Ectodermal cell (in vitro differentiated cells): ENCODE data around the gene LINGO4.

Source experiments
- H3K27ac ChIP-seq: 2 replicates; pipeline ENCODE4 v1.7.0; 2013; ENCODE audit warnings: mild to moderate bottlenecking, low read depth, low read length; ENCODE audit not compliant: insufficient read depth, poor library complexity, severe bottlenecking
- H3K27me3 ChIP-seq: 2 replicates; pipeline ENCODE4 v1.7.0; 2013; ENCODE audit warnings: mild to moderate bottlenecking, low read length; ENCODE audit not compliant: insufficient read depth, control insufficient read depth, poor library complexity, severe bottlenecking
- H3K36me3 ChIP-seq: one replicate; pipeline ENCODE4 v1.7.0; 2013; ENCODE audit warnings: low read length; ENCODE audit not compliant: control insufficient read depth, insufficient read depth
- H3K4me1 ChIP-seq: one replicate; pipeline ENCODE4 v1.7.0; 2013; ENCODE audit warnings: low read length; ENCODE audit not compliant: control insufficient read depth, insufficient read depth
- H3K4me3 ChIP-seq: 2 replicates; pipeline ENCODE4 v1.7.0; 2013; ENCODE audit warnings: low read depth, low read length, control low read depth; ENCODE audit not compliant: insufficient read depth
- H3K9me3 ChIP-seq: 2 replicates; pipeline ENCODE4 v1.7.0; 2013; ENCODE audit warnings: mild to moderate bottlenecking, low read length, moderate library complexity; ENCODE audit not compliant: control insufficient read depth
- WGBS, 2 experiments: methylation state at CpG; one replicate each; pipeline ENCODE4 v1.1.7; 2013; ENCODE audit warnings: missing lambda C conversion rate in 2 of 2; 5-methylcytosine and 5-hydroxymethylcytosine counted together

The LINGO4 gene

DNA sequence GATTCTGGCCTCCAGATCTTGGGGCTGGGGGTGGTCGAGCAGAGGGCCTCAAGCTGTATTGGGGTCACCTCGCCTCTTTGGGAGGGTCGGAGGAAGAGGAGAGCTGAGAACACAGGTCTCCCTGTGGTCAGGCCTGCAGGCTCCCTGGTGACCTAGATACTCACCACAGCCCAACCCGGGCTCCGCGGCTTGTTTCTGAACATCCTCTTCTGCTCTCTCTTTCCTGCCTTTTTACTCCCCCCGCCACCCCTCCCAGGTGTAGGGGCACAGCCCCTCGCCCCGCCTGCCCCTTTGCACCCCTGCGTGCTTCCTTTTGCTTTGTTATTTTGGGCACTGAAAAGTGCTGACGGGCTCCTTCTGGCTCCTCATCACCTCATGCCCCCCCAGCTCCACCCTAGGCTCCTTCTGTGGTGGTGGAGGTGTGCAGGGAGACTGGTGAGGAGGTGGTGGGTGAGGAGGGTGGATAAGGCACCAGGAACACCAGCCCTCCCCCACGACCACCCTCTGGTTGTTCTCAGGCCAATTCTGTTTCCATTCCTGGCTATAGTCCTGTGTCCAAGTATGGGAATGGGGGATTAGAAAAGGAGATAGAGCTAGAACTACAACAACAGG lies 10.6 kb upstream of the LINGO4 start:
- H3K9me3 ChIP-seq, result no peaks in the 10 kb centered on the region
- H3K4me1 ChIP-seq, result no peaks in the 10 kb centered on the region
- no peaks in the 10 kb centered on the region for H3K36me3 ChIP-seq
- H3K27me3 ChIP-seq, result no peaks in the 10 kb centered on the region
- 91 to 92% methylated on average over 11 to 12 of the region's 12 CpGs for WGBS, 2 experiments
- no peak overlapping the region for H3K4me3 ChIP-seq
- H3K27ac ChIP-seq, result no peak overlapping the region

- Histone ChIP-seq H3K27ac (no peak overlapping the region), H3K9me3 (no peaks in the 10 kb centered on the region), H3K36me3 (no peaks in the 10 kb centered on the region), H3K4me3 (no peak overlapping the region), H3K4me1 (no peaks in the 10 kb centered on the region), H3K27me3 (no peaks in the 10 kb centered on the region)
- WGBS, 2 experiments, result 92% methylated on average over 8 of the region's 8 CpGs
These were observed 9.8 kb upstream of the LINGO4 start for GRCh38 chr1:151814971-151815545.

GRCh38 chr1:151814426-151814825 lies 9.2 kb upstream of the LINGO4 start:
- H3K9me3 ChIP-seq, result no peaks in the 10 kb centered on the region
- H3K4me1 ChIP-seq, result no peaks in the 10 kb centered on the region
- WGBS, 2 experiments, result 91 to 93% methylated on average over 15 of the region's 15 CpGs
- no peak overlapping the region for H3K4me3 ChIP-seq
- H3K36me3 ChIP-seq, result no peaks in the 10 kb centered on the region
- H3K27me3 ChIP-seq, result no peaks in the 10 kb centered on the region
- H3K27ac ChIP-seq, result no peak overlapping the region

DNA sequence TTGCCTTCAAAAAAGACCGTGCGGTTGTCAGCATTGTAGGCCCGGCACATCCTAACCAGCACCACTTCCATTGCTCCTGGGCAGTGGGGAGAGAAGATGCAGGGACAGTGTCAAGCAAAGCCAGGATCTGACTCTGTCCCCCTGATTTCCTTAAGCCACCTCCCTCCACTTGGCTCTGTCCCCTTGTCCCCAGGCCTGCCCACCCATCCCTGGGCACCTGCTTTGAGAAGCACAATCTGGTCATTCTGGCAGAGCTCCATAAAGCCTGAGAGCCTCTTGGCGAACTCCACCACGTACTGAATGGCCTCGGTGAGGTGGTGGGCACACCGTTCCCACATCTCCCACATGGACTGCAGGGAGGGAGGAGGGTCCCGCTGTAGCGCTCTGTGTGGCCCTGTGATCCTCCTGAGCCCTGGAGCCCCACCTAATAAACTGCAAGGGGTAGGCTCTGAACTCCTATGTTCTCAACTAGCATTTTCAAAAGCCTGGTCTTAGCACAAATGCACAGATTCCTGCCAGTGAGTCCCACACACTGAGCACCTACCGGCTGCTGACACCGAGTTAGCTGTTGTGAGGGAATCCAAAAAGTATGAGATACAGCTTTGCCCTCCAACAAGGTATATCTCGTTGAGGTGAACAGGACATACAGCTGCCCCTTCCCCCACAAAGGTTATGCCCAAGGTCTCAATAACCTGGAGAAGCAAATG lies 8.2 kb upstream of the LINGO4 start:
- Histone ChIP-seq H3K4me3 (no peak overlapping the region), H3K27me3 (no peaks in the 10 kb centered on the region), H3K36me3 (no peaks in the 10 kb centered on the region), H3K9me3 (no peaks in the 10 kb centered on the region), H3K27ac (no peak overlapping the region), H3K4me1 (no peaks in the 10 kb centered on the region)
- WGBS, 2 experiments, result 92 to 97% methylated on average over 12 of the region's 12 CpGs

GRCh38 chr1:151811181-151811580 lies 6.0 kb upstream of the LINGO4 start:
- Histone ChIP-seq H3K27me3 (no peaks in the 10 kb centered on the region), H3K4me1 (no peaks in the 10 kb centered on the region), H3K4me3 (no peak overlapping the region), H3K27ac (no peak overlapping the region), H3K36me3 (no peaks in the 10 kb centered on the region), H3K9me3 (no peaks in the 10 kb centered on the region)
- 88 to 91% methylated on average over 9 of the region's 9 CpGs for WGBS, 2 experiments

DNA sequence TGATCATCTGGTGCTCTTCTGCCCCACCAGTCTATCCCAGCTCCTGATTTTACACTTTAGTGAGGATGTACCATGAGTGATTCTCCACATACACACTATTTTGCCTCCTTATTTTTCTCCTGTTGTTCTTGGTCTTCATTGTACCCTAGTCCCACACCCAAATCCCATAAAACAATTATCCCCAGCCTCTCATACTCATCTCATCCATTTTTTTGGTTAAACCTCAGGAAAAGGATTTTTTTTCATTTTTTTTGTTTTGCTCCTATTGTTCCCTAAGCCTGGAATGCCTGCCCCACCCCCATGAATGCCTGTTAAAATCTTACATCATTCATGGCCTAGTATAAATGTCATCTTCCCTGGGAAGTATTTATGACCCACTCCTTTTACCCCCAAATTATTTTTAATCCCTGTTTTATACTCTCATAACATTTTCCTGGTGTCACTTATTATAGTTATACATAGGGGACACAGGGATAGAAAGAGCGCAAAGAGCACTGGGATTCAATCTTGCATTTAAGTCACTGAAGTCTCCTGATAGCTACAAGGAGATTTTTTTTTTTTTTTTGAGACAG lies 4.9 kb upstream of the LINGO4 start:
- 97 to 100% methylated on average over 1 of the region's 1 CpG for WGBS, 2 experiments
- H3K4me1 ChIP-seq, result no peaks in the 10 kb centered on the region
- H3K4me3 ChIP-seq, result no peak overlapping the region
- H3K27me3 ChIP-seq, result no peaks in the 10 kb centered on the region
- no peaks in the 10 kb centered on the region for H3K36me3 ChIP-seq
- no peak overlapping the region for H3K27ac ChIP-seq
- H3K9me3 ChIP-seq, result no peaks in the 10 kb centered on the region

GRCh38 chr1:151809290-151809984 lies 4.2 kb upstream of the LINGO4 start:
- Histone ChIP-seq H3K27me3 (no peaks in the 10 kb centered on the region), H3K27ac (no peak overlapping the region), H3K4me1 (no peaks in the 10 kb centered on the region), H3K36me3 (no peaks in the 10 kb centered on the region), H3K4me3 (no peak overlapping the region), H3K9me3 (no peaks in the 10 kb centered on the region)
- 84 to 86% methylated on average over 7 to 8 of the region's 8 CpGs for WGBS, 2 experiments

DNA sequence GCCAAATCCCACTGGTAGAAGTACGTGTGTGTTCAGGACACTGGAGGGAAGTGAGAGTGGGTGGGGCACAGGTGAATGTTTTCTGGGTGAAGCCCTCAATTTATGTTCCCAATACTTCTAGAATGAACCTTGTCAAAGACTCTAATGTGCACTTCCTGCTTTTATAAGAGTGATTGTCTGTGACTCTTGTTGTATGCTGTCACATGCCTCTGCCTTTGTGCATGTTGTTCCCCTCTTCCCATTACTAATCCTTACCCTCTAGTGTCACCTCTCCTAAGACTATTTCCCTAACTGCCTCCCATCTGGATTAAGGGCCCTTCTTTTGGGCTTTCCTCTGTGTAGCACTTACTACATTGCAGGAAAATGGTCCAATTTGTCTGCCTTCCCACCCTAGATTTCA lies 2.5 kb upstream of the LINGO4 start:
- Histone ChIP-seq H3K36me3 (no peaks in the 10 kb centered on the region), H3K27ac (no peak overlapping the region), H3K27me3 (no peaks in the 10 kb centered on the region), H3K4me1 (no peaks in the 10 kb centered on the region), H3K4me3 (no peak overlapping the region), H3K9me3 (no peaks in the 10 kb centered on the region)
- WGBS, 2 experiments, result 82 to 90% methylated on average over 1 of the region's 1 CpG

GRCh38 chr1:151807131-151807530 lies 1.9 kb upstream of the LINGO4 start:
- H3K27me3 ChIP-seq, result no peaks in the 10 kb centered on the region
- WGBS, 2 experiments, result 92% methylated on average over 5 of the region's 5 CpGs
- no peaks in the 10 kb centered on the region for H3K9me3 ChIP-seq

GRCh38 chr1:151806170-151806569 lies 951 bp upstream of the LINGO4 start:
- Histone ChIP-seq H3K4me3 (no peak overlapping the region), H3K4me1 (no peaks in the 10 kb centered on the region), H3K36me3 (no peaks in the 10 kb centered on the region), H3K27me3 (no peaks in the 10 kb centered on the region), H3K9me3 (no peaks in the 10 kb centered on the region), H3K27ac (no peak overlapping the region)
- WGBS, 2 experiments, result 90 to 92% methylated on average over 7 of the region's 7 CpGs

More at GRCh38 chr1:151807131-151807530, 1.9 kb upstream of the LINGO4 start:
- no peak overlapping the region for H3K4me3 ChIP-seq
- no peaks in the 10 kb centered on the region for H3K36me3 ChIP-seq
- H3K4me1 ChIP-seq, result no peaks in the 10 kb centered on the region
- H3K27ac ChIP-seq, result no peak overlapping the region
